K562 (cell line): ENCODE measurements around the gene PAF1. TPM values are rescaled to one million over a fixed set of nuclear protein-coding genes. Genes with fewer than 3 reads are reported as not detected.

Experiments
- BDP1 ChIP-seq: IDR thresholded peaks from 3 replicates; pipeline ENCODE4 v1.6.1; 2011; ENCODE audit not compliant: insufficient read length, insufficient read depth
- BRD4 ChIP-seq: fragments of 200-600 bp; sonication (generic); IDR thresholded peaks from 2 replicates; pipeline ENCODE4 v1.6.1; 2017; ENCODE audit warnings: inconsistent platforms
- CBFB ChIP-seq: sonication (generic); formaldehyde crosslinking; IDR thresholded peaks from 2 replicates; pipeline ENCODE4 v1.4.0; 2020; ENCODE audit warnings: mild to moderate bottlenecking, missing genetic modification reagents
- CBX5 ChIP-seq: IDR thresholded peaks from 2 replicates; pipeline ENCODE4 v1.6.1; 2014; ENCODE audit warnings: low read depth, borderline replicate concordance
- CHD4 ChIP-seq: fragments of 200-600 bp; sonication (generic); IDR thresholded peaks from 3 replicates; pipeline ENCODE4 v1.6.1; 2012; ENCODE audit warnings: low read depth, mild to moderate bottlenecking, mixed read lengths, low read length, inconsistent platforms; ENCODE audit not compliant: insufficient read depth, insufficient replicate concordance, poor library complexity, severe bottlenecking
- FOXJ3 ChIP-seq: sonication (generic); formaldehyde crosslinking; IDR thresholded peaks from 2 replicates; pipeline ENCODE4 v1.4.0; 2020; ENCODE audit warnings: mild to moderate bottlenecking, missing genetic modification reagents
- HMG20A ChIP-seq: fragments of 450-650 bp; formaldehyde crosslinking; conservative IDR thresholded peaks from 2 replicates; pipeline ENCODE4 v1.4.0; 2020; ENCODE audit warnings: mild to moderate bottlenecking, mixed read lengths
- L3MBTL2 ChIP-seq: fragments of 450-650 bp; IDR thresholded peaks from 2 replicates; pipeline ENCODE4 v1.6.1; 2016; ENCODE audit warnings: mild to moderate bottlenecking, moderate library complexity
- LARP7 ChIP-seq: fragments of 450-650 bp; IDR thresholded peaks from 2 replicates; pipeline ENCODE4 v1.6.1; 2016
- MED1 ChIP-seq: sonication (generic); formaldehyde crosslinking; IDR thresholded peaks from 2 replicates; pipeline ENCODE4 v1.8.1; 2023; ENCODE audit warnings: missing genetic modification reagents, borderline replicate concordance
- MTA2 ChIP-seq: fragments of 450-650 bp; IDR thresholded peaks from 2 replicates; pipeline ENCODE4 v1.6.1; 2016; ENCODE audit warnings: low read depth
- MTA3 ChIP-seq: fragments of 450-650 bp; formaldehyde crosslinking; IDR thresholded peaks from 2 replicates; pipeline ENCODE4 v1.6.1; 2017; ENCODE audit warnings: mild to moderate bottlenecking, borderline replicate concordance
- NFIX ChIP-seq: fragments of 250-450 bp; sonication (Bioruptor Pico); IDR thresholded peaks from 2 replicates; pipeline ENCODE4 v1.4.0; 2020; ENCODE audit warnings: low read depth, mild to moderate bottlenecking, moderate library complexity
- PHF20 ChIP-seq: fragments of 450-650 bp; IDR thresholded peaks from 2 replicates; pipeline ENCODE4 v1.6.1; 2018; ENCODE audit not compliant: partially characterized antibody
- POLR2A ChIP-seq: fragments of 450-650 bp; conservative IDR thresholded peaks from 2 replicates; pipeline ENCODE4 v1.6.1; 2016
- PTBP1 ChIP-seq: fragments of 200-400 bp; formaldehyde crosslinking; IDR thresholded peaks from 2 replicates; pipeline ENCODE4 v1.6.1; 2017; ENCODE audit warnings: low read depth, low read length
- RBM15 ChIP-seq: fragments of 200-400 bp; formaldehyde crosslinking; IDR thresholded peaks from 2 replicates; pipeline ENCODE4 v1.6.1; 2018; ENCODE audit warnings: mild to moderate bottlenecking, low read length, moderate library complexity; ENCODE audit not compliant: insufficient read depth
- SMARCA5 ChIP-seq: fragments of 450-650 bp; IDR thresholded peaks from 2 replicates; pipeline ENCODE4 v1.6.1; 2016
- SNRNP70 ChIP-seq: fragments of 200-400 bp; formaldehyde crosslinking; optimal IDR thresholded peaks from 2 replicates; pipeline ENCODE3; 2017; ENCODE audit warnings: low read depth, low read length
- THRAP3 ChIP-seq: fragments of 450-650 bp; IDR thresholded peaks from 2 replicates; pipeline ENCODE4 v1.6.1; 2016; ENCODE audit warnings: mild to moderate bottlenecking, inconsistent platforms, borderline replicate concordance
- TOE1 ChIP-seq, 2 experiments: fragments of 450-650 bp in 1 of 2; sonication (generic) in 1 of 2; formaldehyde crosslinking in 1 of 2; IDR thresholded peaks; 2 replicates each; pipeline versions ENCODE4 v1.7.1 to v1.8.0; 2016 to 2022; ENCODE audit warnings: borderline replicate concordance in 2 of 2, mild to moderate bottlenecking in 2 of 2, antibody characterized with exemption in 1 of 2, inconsistent platforms in 1 of 2, low read depth in 1 of 2, missing genetic modification reagents in 1 of 2, moderate library complexity in 1 of 2
- U2AF2 ChIP-seq: fragments of 200-400 bp; formaldehyde crosslinking; optimal IDR thresholded peaks from 2 replicates; pipeline ENCODE3; 2017; ENCODE audit warnings: low read depth, mild to moderate bottlenecking, low read length
- ZNF282 ChIP-seq: sonication (generic); formaldehyde crosslinking; IDR thresholded peaks from 2 replicates; pipeline ENCODE4 v1.8.1; 2023; ENCODE audit warnings: missing genetic modification reagents
- ZNF436 ChIP-seq: fragments of 250-450, 450-650 bp; sonication (Bioruptor Pico); formaldehyde crosslinking; IDR thresholded peaks from 2 replicates; pipeline ENCODE4 v1.7.0; 2020; ENCODE audit warnings: mild to moderate bottlenecking
- ZNF586 ChIP-seq: fragments of 450-650 bp; formaldehyde crosslinking; conservative IDR thresholded peaks from 2 replicates; pipeline ENCODE4 v1.4.0; 2020; ENCODE audit warnings: mild to moderate bottlenecking, moderate library complexity
- polyA plus RNA-seq, 8 experiments: library from polyadenylated mRNA; depleted of rRNA in 4 of 8; stranded (reverse) in 5 of 8; unstranded in 3 of 8; fragments of >200 nt; fragmentation: Nextera tagmentation in 2 of 8; fragmentation: Illumina TruSeq in 1 of 8; extraction: Ambion mirVana in 2 of 8; extraction: Trizol in 1 of 8; gene quantifications; 2 replicates each; pipeline versions ENCODE4 v1.2.1 to v1.2.3, GENCODE V29; 2011 to 2014; ENCODE audit warnings: inconsistent platforms in 1 of 8, missing spikeins in 1 of 8
- total RNA-seq, 7 experiments: library from RNA; depleted of rRNA in 6 of 7; stranded (reverse); fragments of >200 nt in 6 of 7; fragmentation: Illumina TruSeq in 2 of 7; extraction: Trizol in 2 of 7; gene quantifications; 2 replicates each; pipeline versions ENCODE4 v1.2.1 to v1.2.3, GENCODE V29; 2011 to 2021; ENCODE audit warnings: low replicate concordance in 1 of 7
- TF ChIP-seq, protein P1 (sequence below): sonication (generic); formaldehyde crosslinking; IDR thresholded peaks from 2 replicates; pipeline ENCODE4 v1.8.0; 2022; ENCODE audit warnings: mild to moderate bottlenecking, low read depth, missing genetic modification reagents
- TF ChIP-seq, protein P2 (sequence below): IDR thresholded peaks from 2 replicates; pipeline ENCODE4 v1.6.1; 2012; ENCODE audit warnings: low read depth, low read length, improper control_type of control experiment, borderline replicate concordance
- TF ChIP-seq, protein P3 (sequence below): fragments of 250-450 bp; sonication (Bioruptor Pico); IDR thresholded peaks from 2 replicates; pipeline ENCODE4 v1.8.0; 2021; ENCODE audit warnings: moderate library complexity, mild to moderate bottlenecking, inconsistent platforms

PAF1 gene
- total and polyA plus RNA-seq, 9 of the 15 experiments (the other 6 are each of a cell fraction or from before 2014, with no cell fraction given), result 1.5 to 45.0 (median 33.8) TPM

DNA sequence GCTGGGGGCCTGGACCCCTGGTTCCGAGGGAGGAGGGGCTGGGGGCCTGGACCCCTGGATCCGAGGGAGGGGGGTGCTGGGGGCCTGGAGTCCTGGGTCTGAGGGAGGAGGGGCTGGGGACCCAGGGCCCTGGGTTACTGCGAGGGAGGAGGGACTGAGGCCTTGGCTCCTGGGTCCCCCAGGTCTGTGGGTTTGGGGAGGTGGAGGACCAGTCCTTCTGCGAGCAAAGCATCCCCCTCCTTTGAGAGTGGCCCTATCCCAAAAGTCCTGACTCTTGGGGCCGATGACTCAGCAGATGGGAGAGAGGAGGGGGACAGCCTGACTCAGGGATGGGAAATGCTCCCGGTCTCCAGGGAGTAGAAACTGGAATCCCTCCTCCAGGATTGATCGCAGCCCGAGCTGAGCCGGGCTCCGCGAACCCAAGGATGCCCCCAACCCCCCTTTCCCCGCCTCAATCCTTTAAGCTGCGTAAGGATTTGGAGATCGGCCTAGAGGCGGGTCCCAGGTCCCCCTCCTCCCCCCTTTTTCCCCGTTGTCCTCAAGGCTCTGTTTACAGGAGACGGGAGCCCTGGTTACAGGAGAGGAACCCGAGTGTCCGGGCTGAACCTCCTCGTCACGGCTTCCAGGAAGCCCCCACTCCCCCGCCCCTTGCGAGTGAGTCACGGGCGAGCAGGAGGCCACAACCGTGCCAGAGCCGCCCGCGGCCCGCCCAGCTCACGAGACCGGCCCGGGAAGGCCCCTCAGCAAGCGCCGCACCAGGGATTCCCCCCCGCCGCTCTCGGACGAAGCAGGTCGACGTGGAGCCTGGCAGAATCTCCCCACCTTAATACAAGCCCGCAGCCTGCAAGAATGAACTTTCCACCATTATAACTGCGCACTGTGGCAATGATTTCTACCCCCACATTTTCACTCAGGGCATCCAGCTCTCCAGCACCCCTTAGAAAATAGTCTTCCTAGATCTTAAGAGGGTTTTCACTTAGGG, 12.7 kb upstream of the PAF1 start (continued):
- TF ChIP-seq ZNF586 (CRISPR knock-in tag) (no peak), PTBP1 (no peak), CHD4 (no peak), MED1 (CRISPR knock-in tag) (no peak), NFIX (no peak), LARP7 (no peak), RBM15 (no peak), TOE1 (IDR thresholded peaks at IDR 0.05; ENCODE audit: borderline replicate concordance) (no peak; the same call in 1 of the 2 replicates), TOE1 (CRISPR knock-in tag; IDR thresholded peaks at IDR 0.05; ENCODE audit: borderline replicate concordance, low read depth) (no peak), THRAP3 (no peak), SNRNP70 (no peak), U2AF2 (no peak), HMG20A (CRISPR knock-in tag) (no peak), BRD4 (no peak), SMARCA5 (no peak), L3MBTL2 (peak; percentile 70; the same call in 1 of the 2 replicates), POLR2A (peak; percentile 55; the same call in 1 of the 2 replicates), MTA2 (no peak), BDP1 (no peak), FOXJ3 (peak; percentile 74; the same call in 1 of the 2 replicates), MTA3 (0 out of 2 replicates have a peak, but pooled peaks have one; percentile 57), PHF20 (no peak), CBFB (CRISPR knock-in tag) (no peak), ZNF436 (CRISPR knock-in tag) (no peak), ZNF282 (no peak), CBX5 (no peak)
- TF ChIP-seq, protein P1, sequence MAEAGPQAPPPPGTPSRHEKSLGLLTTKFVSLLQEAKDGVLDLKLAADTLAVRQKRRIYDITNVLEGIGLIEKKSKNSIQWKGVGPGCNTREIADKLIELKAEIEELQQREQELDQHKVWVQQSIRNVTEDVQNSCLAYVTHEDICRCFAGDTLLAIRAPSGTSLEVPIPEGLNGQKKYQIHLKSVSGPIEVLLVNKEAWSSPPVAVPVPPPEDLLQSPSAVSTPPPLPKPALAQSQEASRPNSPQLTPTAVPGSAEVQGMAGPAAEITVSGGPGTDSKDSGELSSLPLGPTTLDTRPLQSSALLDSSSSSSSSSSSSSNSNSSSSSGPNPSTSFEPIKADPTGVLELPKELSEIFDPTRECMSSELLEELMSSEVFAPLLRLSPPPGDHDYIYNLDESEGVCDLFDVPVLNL (CRISPR knock-in tag), result no peak
- TF ChIP-seq, protein P2, sequence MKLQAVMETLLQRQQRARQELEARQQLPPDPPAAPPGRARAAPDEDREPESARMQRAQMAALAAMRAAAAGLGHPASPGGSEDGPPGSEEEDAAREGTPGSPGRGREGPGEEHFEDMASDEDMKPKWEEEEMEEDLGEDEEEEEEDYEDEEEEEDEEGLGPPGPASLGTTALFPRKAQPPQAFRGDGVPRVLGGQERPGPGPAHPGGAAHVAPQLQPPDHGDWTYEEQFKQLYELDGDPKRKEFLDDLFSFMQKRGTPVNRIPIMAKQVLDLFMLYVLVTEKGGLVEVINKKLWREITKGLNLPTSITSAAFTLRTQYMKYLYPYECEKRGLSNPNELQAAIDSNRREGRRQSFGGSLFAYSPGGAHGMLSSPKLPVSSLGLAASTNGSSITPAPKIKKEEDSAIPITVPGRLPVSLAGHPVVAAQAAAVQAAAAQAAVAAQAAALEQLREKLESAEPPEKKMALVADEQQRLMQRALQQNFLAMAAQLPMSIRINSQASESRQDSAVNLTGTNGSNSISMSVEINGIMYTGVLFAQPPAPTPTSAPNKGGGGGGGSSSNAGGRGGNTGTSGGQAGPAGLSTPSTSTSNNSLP, result no peak
- TF ChIP-seq, protein P3, sequence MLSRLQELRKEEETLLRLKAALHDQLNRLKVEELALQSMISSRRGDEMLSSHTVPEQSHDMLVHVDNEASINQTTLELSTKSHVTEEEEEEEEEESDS (CRISPR knock-in tag), result no peak
